HUDEP-2 (cell line): Measurements from ENCODE around the gene SLX4IP.

ENCODE experiments used
- DNase-seq, 76 experiments: peaks; one replicate each; lab custom pipeline; 2025; ENCODE audit not compliant: unreplicated experiment in 76 of 76; lab: John Stamatoyannopoulos, UW

Gene SLX4IP

GRCh38 chr20:10618611-10619245 lies 183.6 kb downstream of the SLX4IP start:
- no peak for DNase-seq

GRCh38 chr20:10619427-10619826 lies 184.3 kb downstream of the SLX4IP start:
- DNase-seq = no peak

GRCh38 chr20:10621149-10621548 lies 186.0 kb downstream of the SLX4IP start:
- DNase-seq = no peak

GRCh38 chr20:10622657-10623418 lies 187.7 kb downstream of the SLX4IP start:
- DNase-seq = no peak

- DNase-seq = no peak
These were observed 190.5 kb downstream of the SLX4IP start for GRCh38 chr20:10625641-10626040.

GRCh38 chr20:10626896-10627295 lies 191.8 kb downstream of the SLX4IP start:
- no peak for DNase-seq

GRCh38 chr20:10629946-10630650 lies 195.0 kb downstream of the SLX4IP start:
- no peak for DNase-seq

- DNase-seq = no peak
These were observed 196.0 kb downstream of the SLX4IP start for GRCh38 chr20:10631126-10631525.

- DNase-seq = no peak
These were observed 197.8 kb downstream of the SLX4IP start for GRCh38 chr20:10632721-10633509.

GRCh38 chr20:10633718-10634117 lies 198.6 kb downstream of the SLX4IP start:
- DNase-seq = no peak

GRCh38 chr20:10634211-10634610 lies 199.1 kb downstream of the SLX4IP start:
- DNase-seq = no peak

- no peak for DNase-seq
These were observed 199.7 kb downstream of the SLX4IP start for GRCh38 chr20:10634683-10635411.

GRCh38 chr20:10635476-10636208 lies 200.5 kb downstream of the SLX4IP start:
- no peak for DNase-seq

GRCh38 chr20:10636326-10636818 lies 201.3 kb downstream of the SLX4IP start:
- DNase-seq = no peak

- DNase-seq = no peak
These were observed 202.0 kb downstream of the SLX4IP start for GRCh38 chr20:10637031-10637559.

- no peak for DNase-seq
These were observed 202.5 kb downstream of the SLX4IP start for GRCh38 chr20:10637563-10637962.

- no peak for DNase-seq
These were observed 204.1 kb downstream of the SLX4IP start for GRCh38 chr20:10639077-10639736.

GRCh38 chr20:10639737-10640556 lies 204.8 kb downstream of the SLX4IP start:
- no peak for DNase-seq
